ENCODE measurements around the gene PTTG1IP.

Gene PTTG1IP

GRCh38 chr21:44865561-44866280 lies 7.8 kb downstream of the PTTG1IP start:
- Histone ChIP-seq H3K4me1 (ENCODE audit: insufficient read depth, low read length) (peaks cover 42% of the 10 kb centered on the region), H2AFZ (ENCODE audit: low read depth, low read length) (no peak overlapping the region), H3K27ac (ENCODE audit: low read length) (0 out of 2 replicates have a peak overlapping the region, but pooled peaks have one; percentile 51), H3K9me3 (ENCODE audit: insufficient read depth, low read length, severe bottlenecking) (no peaks in the 10 kb centered on the region), H4K20me1 (ENCODE audit: insufficient read depth, low read length) (peaks cover 86% of the 10 kb centered on the region), H3K27me3 (ENCODE audit: insufficient read depth, low read length, poor library complexity) (no peaks in the 10 kb centered on the region), H3K36me3 (ENCODE audit: insufficient read depth, low read length) (peaks cover 51% of the 10 kb centered on the region), H3K79me2 (ENCODE audit: insufficient read depth, low read length) (peaks cover 96% of the 10 kb centered on the region), H3K4me3 (ENCODE audit: low read depth in 1 of 2, low read length in 2 of 2) (no peak overlapping the region), H3K9ac (ENCODE audit: low read depth, low read length) (no peak overlapping the region), H3K4me2 (ENCODE audit: insufficient read depth, low read length) (no peak overlapping the region)
- DNase-seq (peak; percentile 49), ATAC-seq (ENCODE audit: insufficient read depth, low read depth) (peak; percentile 87)
- no peak for TF ChIP-seq EZH2 (IDR thresholded peaks at IDR 0.05; ENCODE audit: borderline replicate concordance, low read depth, low read length, severe bottlenecking)
- TF ChIP-seq CTCF (IDR thresholded peaks at IDR 0.05; ENCODE audit: borderline replicate concordance, extremely low read depth, low read length, poor library complexity, severe bottlenecking): no peak

- no peak overlapping the region for H3K4me3 ChIP-seq (ENCODE audit: low read depth in 1 of 2, low read length in 2 of 2)
- DNase-seq: no peak
- H3K4me1 ChIP-seq (ENCODE audit: insufficient read depth, low read length): peaks cover 26% of the 10 kb centered on the region
- TF ChIP-seq CTCF (IDR thresholded peaks at IDR 0.05; ENCODE audit: borderline replicate concordance, extremely low read depth, low read length, poor library complexity, severe bottlenecking) (no peak), EZH2 (IDR thresholded peaks at IDR 0.05; ENCODE audit: borderline replicate concordance, low read depth, low read length, severe bottlenecking) (no peak)
- H3K9me3 ChIP-seq (ENCODE audit: insufficient read depth, low read length, severe bottlenecking): no peaks in the 10 kb centered on the region
- no peaks in the 10 kb centered on the region for H3K27me3 ChIP-seq (ENCODE audit: insufficient read depth, low read length, poor library complexity)
- no peak overlapping the region for H2AFZ ChIP-seq (ENCODE audit: low read depth, low read length)
- H4K20me1 ChIP-seq (ENCODE audit: insufficient read depth, low read length): peaks cover 79% of the 10 kb centered on the region
- peaks cover 89% of the 10 kb centered on the region for H3K79me2 ChIP-seq (ENCODE audit: insufficient read depth, low read length)
- ATAC-seq (ENCODE audit: insufficient read depth, low read depth): no peak
- H3K4me2 ChIP-seq (ENCODE audit: insufficient read depth, low read length): no peak overlapping the region
- H3K27ac ChIP-seq (ENCODE audit: low read length): no peak overlapping the region
- H3K36me3 ChIP-seq (ENCODE audit: insufficient read depth, low read length): peaks cover 72% of the 10 kb centered on the region
- no peak overlapping the region for H3K9ac ChIP-seq (ENCODE audit: low read depth, low read length)
Observed at GRCh38 chr21:44862869-44863685, 10.4 kb downstream of the PTTG1IP start.

- Histone ChIP-seq H3K9ac (ENCODE audit: low read depth, low read length) (no peak overlapping the region), H3K27me3 (ENCODE audit: insufficient read depth, low read length, poor library complexity) (no peaks in the 10 kb centered on the region)
Observed at GRCh38 chr21:44858791-44859190, 14.7 kb downstream of the PTTG1IP start.

More at GRCh38 chr21:44858791-44859190, 14.7 kb downstream of the PTTG1IP start:
- peaks cover 57% of the 10 kb centered on the region for H3K79me2 ChIP-seq (ENCODE audit: insufficient read depth, low read length)
- DNase-seq (no peak), ATAC-seq (ENCODE audit: insufficient read depth, low read depth) (no peak)
- no peak overlapping the region for H3K27ac ChIP-seq (ENCODE audit: low read length)
- no peak overlapping the region for H3K4me2 ChIP-seq (ENCODE audit: insufficient read depth, low read length)
- TF ChIP-seq CTCF (IDR thresholded peaks at IDR 0.05; ENCODE audit: borderline replicate concordance, extremely low read depth, low read length, poor library complexity, severe bottlenecking) (no peak), EZH2 (IDR thresholded peaks at IDR 0.05; ENCODE audit: borderline replicate concordance, low read depth, low read length, severe bottlenecking) (no peak)
- H3K9me3 ChIP-seq (ENCODE audit: insufficient read depth, low read length, severe bottlenecking): no peaks in the 10 kb centered on the region
- no peaks in the 10 kb centered on the region for H3K4me1 ChIP-seq (ENCODE audit: insufficient read depth, low read length)
- peaks cover 56% of the 10 kb centered on the region for H4K20me1 ChIP-seq (ENCODE audit: insufficient read depth, low read length)
- H3K36me3 ChIP-seq (ENCODE audit: insufficient read depth, low read length): peaks cover 81% of the 10 kb centered on the region
- no peak overlapping the region for H3K4me3 ChIP-seq (ENCODE audit: low read depth in 1 of 2, low read length in 2 of 2)
- no peak overlapping the region for H2AFZ ChIP-seq (ENCODE audit: low read depth, low read length)
